IPS DF 19.7 (cell line): ENCODE data around the gene CTSV.
"Not testable (repeated sequence)": the region's sequence is repeated elsewhere in the genome, so short reads cannot be mapped to it uniquely, and the experiment has no call there.

Source experiments
- DNase-seq: peaks from one replicate; pipeline ENCODE4 v3.0.0-alpha.2; 2013; ENCODE audit warnings: low read depth, low spot score

Gene CTSV

DNA sequence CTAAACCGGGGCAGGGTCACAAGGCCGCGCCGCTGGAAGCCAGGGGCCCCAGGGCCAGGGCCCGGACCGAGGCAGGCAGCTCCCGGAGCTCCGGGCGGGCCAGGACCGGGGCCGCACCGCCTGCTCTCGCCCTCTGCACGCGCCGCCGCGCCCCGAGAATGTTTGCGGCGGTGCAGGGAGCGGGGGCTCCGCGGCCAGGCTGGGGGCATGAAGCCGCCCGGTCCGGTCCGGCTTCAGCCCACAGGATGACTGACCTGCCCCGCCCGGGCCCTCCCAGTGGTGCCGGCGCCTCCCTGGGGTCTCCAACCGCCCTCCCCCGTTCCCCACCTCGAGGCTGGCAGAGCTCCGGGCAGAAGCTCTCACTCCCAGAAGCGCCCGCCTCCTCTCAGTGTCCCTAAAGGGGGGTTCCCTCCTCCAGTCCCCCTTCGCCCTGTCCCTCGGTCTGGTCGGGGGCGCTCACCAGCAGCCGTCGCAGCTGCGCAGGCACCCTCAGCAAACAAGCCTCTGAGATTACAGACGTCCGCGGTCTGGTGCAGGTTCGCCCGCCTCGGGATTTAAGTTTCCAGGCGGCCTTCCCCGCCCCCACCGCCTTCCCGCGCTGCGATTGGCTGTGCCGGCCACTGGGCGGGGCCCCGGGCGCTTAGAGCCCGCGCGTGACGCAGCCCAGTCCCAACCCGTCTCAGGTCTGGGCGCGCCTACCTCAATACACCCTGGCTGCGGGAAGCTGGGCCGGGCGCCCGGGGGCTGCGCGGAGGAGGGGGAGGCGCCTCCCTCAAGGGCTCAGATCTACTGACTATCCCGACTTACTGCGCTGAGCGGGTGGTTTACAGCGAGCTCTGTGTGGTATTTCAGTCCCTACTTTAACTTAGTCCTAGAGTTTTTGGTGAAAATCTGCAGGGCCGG is at the start of gene CTSV:
TSS of gene CTSV (minus strand) at position 532 of the 903 bp plus-strand sequence. CDS start 1,099 bp downstream, outside the sequence.
- DNase-seq, result peak; percentile 64

DNA sequence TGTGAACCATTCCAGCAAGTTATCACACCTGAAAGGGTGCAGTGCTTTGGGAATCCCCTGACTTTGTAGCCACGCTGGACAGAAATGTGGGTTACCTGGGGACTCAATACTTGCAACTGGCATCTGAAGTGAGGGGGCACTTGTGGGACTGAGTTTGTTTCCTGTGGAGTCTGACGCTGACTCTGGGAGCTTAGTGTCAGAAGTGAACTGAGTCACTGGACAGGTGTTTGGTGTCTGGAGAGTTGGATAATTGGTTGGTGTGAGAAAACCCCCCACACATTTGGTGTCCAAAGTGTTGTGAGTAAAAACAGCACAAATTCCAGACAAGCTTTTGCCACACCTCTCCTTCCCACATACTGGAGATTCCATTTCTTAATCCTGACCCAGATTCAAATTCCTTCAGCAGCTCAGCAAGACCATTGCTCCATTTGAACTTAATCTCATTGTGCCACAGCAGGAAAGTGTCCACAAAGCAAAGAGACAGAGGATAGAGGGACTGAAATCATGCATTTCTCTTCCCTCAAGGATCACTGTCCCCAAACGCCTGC is 48.8 kb upstream of the CTSV start:
- not testable (repeated sequence) for DNase-seq

DNA sequence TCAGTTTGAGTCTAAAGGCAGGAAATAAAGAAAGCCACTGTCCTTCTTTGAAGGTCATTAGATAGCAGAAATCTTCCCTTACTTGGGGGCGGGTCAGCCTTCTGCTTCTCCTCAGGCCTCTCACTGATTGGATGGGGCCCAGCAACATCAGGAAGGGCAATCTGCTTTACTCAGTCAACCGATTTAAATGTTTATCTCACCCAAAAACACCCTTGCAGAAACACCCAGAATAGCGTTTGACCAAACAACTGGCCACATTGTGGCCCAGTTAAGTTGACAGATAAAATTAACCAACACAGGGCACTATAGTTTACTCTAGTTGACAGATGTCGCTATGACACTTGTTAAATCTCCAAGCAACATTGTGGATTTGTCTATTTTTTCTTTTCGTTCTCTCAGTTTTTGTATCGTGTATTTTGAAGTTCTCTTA is 45.6 kb upstream of the CTSV start:
- DNase-seq, result not testable (repeated sequence)

DNA sequence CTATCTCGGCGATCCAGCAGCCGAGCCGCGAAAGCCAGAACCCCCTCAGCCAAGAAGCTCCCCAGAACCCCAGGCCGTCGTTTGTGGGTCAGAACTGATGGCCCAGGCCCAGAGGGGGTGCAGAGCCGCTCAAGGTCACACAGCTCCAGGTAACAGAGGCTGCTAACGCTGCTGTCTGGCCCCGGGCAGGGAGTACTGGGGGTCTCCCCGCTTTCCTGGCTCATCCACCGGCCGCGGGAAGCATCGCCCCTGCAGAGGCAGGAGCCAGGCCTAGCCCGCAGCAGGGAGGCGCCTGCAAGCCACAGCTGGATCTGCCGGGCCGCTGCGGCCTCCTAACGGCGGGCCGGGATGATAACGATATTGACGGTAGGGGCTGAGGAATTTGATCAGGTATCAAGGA is 39.4 kb upstream of the CTSV start:
- DNase-seq, result no peak

DNA sequence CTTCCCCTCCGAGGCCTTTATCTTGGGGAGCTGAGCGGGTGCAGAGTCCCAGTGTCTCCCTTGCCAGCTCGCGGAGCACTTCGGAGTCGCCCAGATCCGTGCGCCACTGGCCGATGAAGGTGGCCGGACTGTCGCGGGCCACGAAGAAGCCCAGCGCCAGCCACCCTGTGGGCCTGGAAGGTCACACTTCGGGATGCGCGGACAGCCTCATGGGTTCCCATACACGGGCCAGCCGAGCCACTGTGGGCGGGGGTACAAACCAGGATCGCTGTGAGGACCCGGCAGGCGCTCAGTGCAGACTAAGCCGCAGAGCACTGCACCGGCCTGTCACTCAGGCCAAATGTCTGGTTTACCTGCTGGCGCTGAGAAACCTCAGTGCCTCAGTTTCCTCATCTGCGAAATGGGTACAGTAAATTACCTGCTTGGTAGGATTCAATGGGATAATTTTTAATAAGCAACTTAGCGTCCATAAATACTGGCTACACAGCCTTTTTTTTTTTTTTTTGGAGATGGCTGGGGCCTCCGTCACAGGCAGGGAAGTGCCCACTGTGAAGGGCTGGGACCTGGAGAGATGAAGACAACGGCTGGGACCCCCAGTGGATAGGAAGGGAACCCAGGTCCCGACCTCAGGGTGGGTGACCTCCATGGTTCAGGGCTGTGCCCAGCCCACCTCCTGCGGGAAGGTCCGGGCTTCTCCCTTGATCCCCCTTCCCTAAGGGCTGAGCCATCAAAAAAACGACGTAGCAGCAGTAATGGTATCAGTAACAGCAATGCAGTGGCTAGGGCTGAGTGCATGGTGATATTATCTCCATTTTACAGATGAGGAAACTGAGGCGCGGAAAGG is 38.7 kb upstream of the CTSV start:
- no peak for DNase-seq

DNA sequence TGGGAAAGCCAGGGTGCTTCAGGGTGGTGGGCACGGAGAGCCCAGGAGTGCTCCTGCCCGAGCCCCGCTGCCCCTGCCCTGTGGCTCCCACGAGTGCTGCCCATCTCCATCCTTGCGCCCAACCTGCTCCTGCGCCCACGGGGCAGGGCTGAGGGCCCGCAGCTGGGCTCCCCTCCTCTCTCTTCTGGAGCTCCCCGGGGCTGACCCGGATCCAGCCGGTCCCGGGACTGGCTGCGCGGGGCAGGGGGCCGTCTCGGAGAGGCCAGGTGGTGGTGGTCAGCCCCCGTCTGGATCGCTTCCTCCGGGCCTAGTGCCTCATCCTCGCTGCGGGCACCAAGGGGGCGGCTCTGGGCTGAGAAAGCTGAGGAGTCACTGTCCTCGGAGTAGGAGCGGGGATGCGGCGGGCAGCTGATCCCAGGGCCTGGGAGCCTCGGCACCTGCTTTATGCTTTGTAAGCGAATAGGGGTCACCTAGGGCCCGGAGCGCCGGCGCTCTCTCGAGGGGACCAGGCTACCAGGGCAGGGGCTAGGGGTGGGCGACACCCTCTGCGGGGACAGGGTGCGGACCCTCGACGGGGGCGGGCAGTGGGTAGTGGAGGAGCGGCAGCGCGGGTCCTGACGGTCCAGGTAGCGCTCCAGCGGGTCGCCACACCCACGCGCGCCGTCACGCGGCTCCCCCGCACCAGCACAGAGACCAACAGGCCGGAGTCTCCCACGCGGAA is 37.9 kb upstream of the CTSV start:
- DNase-seq, result not testable (repeated sequence)

DNA sequence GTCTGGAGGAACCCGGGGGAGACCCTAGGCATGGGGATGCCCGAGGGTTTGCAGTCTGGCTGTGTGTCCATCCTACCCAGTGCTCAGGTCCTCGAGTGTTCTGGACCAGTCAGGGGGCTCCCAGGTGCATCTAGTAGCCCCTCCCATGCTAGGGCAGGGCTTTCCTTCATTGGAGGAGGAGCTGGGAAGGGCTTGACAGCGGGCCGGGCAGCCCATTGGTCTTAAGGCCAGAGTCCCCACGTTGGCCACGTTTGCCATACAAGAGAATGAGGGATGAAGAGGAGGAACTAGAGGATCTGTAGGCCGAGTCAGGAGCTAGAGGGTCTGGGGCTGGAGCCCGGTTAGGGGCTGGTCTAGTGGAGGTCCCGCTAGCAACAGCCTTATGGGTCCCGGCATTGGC is 37.3 kb upstream of the CTSV start:
- DNase-seq, result no peak

DNA sequence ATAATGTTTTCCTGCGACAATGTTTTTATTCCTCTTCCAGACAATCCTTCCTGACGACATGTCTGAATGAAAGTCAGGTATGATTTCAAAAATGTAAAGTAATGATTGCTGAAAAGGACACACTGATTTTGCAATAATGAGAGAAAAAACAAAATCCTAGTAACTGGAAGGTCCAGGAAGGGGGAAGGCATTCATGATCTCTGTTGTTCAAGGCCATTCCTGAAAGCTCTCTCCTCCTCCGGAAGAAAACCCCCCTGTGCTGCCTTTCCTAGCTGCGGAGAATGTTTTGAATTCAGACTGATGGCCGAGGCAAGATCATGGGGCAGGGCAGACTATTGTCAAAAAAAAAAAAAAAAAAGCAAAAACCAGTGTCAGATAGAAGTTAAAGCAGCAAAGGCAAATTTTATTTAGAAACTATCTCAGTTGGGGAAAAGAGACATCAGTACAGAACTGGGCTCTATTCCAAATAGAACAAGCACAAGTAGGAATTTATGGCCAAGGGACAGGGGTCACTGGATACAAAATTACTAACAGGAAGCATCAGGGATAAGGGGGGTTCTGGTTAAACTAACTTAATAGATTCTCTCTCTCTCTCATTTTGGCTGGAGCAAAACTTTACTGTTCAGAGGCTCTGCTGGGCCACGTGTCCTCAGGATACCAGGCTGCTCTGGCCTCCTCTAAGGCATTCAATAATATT is 36.5 kb upstream of the CTSV start:
- DNase-seq, result no peak

DNA sequence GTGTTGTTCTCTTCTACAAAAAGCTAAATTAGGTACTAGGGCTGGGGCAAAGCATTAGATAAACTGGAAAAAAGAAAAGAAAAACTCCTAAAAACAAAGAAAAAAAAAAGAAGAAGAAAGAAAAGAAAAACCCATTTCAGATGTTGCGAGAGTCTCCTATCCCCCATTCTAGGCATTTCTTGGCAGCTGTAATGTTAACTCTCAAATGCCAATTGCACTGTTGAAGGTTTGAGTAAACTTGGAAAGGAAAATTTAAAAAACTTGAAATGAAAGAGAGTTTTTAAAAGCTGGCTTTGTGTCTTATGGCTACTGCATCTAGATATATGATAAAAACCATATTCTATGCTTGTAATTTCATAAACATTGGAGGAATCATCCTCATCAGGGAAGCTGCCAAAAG is 34.6 kb upstream of the CTSV start:
- DNase-seq, result no peak

DNA sequence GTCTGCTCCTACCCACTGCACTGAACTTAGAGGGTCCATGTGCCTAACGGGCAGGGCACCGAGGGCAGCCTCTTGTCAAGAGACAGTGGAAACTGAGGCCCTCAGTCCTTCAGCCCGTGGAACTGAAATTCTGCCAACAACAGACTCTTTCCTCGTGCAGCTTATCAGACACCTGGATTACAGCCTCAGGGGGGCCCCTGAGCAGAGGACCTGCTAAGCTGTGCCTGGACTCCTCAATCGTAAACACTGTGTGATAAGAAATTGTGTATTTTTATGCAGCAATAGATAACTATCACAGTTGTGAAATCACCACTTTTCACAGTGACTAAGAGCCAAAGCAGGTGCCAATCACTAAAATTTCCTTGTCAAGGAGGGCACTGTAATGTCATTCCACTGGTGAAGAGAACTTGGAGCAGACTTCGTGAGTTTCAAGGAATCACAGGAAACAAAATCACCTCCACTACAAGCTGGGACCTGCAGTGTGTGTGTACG is 33.4 kb upstream of the CTSV start:
- no peak for DNase-seq

DNA sequence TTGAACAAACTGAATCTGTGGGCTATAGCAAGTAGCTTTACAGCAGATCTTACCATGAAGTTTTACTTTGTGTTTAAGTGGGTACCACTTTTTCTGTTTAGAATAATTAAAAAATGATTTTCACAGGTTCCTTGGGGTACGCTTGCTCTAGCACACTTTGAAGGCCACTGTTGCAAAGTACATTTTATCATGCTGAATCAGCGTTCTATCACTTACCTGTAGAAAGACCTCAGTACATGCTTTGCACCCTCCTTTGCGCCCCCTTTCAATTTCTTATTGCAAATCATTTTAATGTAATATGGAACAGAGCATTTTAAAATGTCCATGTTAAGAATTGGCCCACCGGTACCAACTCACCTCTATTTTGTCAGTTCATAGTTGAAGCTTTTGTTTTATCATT is 31.4 kb upstream of the CTSV start:
- not testable (repeated sequence) for DNase-seq

DNA sequence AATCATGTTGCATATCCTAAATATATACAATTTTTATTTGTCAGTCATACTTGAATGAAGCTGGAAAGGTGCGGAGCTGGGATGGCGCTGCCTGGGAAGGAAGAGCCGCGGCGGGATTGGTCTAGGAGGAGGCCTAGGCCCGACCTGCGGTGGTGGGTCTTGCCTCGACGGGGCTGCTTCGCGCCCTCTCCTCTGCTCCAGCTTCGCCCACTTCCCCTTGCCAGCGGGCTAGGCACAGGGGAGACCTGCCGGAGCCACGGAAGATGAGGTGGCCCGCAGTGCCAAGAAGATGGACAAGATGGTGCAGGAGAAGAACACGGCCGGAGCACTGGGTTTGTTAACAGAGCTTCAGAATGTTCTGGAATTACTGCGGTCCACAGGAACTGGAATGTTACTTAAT is 28.5 kb upstream of the CTSV start:
- DNase-seq, result no peak

DNA sequence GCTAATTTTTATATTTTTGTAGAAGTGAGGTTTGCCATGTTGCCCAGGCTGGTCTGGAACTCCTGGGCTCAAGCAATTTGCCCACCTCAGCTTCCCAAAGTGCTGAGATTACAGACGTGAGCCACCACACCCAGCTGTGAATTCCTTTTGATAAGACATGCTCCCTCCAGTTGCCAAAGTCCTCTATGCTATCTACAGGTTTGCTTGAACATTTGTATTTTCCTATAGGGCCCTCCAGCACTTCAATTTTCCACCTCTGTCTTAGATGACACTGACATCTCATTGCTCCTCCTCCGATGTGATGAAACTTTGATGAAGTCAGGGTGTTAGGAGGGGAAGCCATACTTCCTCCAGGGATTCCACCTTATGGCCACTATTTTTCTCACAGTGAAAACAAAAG is 25.2 kb upstream of the CTSV start:
- DNase-seq, result no peak

DNA sequence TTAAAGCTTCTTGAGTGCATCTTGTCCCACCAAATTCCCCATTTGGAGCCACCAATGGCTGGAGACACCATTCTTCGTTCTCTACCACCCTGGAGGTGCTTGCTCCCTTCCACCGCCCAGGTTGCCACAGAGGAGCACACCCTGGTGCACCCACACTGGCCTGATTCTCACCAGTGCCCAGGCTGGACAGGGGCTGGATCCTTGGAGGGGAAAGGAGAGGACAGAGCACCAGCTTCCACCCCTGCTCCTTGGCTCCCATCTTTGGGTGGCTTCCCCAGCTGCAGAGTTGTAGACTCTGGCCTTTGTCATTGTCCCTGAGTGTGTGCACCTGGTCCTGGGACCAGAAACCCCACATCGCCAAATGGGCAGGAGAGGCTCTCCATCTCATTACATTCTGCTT is 21.9 kb upstream of the CTSV start:
- no peak for DNase-seq

DNA sequence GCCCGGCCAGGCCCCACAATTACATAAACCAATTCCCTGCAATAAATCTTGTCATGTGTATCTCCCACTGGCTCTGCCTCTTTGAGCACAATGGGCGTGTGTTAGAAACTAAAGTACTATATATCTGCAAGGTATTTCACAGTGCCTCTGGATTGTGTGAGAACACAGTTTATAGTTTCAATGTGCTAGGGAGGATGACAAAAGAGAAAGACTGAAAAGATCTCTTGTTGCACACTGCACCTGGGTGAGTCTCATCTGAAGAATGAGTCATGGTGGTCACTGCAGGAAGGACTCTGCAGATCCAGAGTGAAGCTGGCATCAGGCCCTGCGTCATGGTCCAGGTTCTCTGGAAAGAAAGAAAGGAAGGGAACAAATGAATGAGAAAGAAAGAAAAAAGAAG is 20.7 kb upstream of the CTSV start:
- no peak for DNase-seq

DNA sequence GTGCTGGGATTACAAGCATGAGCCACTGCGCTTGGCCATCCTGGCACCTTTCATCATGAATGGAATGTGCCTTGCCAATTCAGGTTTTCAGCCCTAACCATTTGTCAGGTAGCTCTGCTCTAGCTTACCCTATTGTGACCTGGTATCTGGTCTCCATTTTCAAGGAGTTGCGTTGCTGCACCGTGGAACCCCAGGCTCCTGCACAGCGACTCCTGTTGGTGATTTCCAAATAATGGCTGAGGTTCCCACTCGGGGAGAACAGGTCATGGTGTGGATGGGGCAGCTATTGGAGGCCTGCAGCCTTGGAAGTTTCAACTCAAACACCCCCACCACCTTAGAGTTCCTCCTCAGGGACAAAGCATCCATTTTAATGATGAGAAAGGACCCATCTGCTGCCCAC is 18.7 kb upstream of the CTSV start:
- DNase-seq, result no peak

DNA sequence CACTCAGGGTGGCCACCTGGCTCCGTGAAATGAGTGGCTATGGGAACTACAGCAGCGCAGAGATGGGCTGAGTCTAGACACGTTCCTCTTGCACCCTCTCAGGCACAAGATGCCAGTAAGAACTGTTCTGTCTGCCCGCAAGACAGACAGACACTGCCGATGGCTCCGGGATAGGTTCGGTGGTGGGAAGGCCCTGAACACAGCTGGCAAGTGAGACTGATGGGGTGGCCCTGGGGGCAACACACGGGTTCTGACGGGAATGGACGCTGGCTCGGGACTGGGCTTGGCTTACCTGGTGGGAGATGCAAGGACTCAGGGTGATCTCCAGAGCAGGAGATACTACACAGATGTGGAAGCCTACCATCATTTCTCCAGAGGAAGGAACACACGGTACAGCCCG is 16.9 kb upstream of the CTSV start:
- DNase-seq, result not testable (repeated sequence)

DNA sequence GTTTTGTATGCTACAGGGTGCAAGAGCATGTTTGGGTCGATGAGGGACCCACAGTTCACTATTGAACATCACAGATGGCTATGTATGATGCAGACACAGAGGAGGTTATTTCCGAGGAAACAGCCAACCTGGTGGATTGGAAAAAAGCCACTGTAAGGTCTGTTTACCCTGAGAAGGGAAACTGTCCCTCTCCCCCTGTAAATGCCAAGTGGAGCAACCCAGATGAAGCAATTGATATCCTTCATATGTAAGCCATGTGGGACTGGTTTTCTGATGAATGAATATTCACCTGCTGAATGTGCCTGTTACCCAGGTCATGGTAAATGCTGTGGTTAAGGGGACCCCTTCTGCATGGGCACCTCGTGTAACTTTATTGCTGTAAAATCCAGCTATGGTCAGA is 14.8 kb upstream of the CTSV start:
- no peak for DNase-seq

DNA sequence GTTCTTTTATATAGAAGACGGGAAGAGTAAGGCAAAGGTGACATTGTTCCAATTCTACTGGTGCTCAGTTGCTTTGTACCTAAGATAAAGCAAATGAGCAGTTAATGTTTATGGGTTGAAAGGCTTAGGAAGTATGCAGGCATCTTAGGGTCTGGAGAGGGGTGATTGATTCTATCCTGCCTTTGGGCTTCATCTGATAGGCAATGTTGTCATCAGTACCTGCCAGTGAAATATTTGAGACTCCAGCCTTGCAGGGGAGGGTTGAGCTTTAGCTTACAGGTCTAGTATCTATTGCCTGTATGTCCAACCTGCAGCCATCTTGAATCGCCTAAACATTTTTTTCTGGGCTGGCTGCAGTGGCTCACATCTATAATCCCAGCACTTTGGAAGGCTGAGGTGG is 13.8 kb upstream of the CTSV start:
- no peak for DNase-seq

DNA sequence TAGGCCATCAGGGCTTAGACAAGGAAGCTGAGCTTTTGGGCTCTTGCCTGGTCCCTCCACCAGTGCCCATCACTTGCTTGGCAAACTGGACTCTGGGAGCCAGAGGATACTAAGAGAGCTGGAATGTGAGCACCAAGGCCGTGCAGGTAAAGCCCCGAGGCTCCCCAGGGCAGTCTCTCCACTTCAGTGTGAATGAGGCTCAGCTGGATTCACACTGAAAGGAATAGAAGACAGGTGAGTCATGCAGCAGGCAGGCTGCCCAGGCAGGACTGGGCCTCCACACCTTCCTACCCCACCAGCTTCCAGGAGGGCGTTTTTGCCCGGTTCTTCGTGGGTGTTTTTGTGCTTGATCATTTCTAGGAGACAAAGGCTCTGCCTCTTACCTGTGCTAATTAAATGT is 7.3 kb upstream of the CTSV start:
- DNase-seq, result peak; percentile 75

DNA sequence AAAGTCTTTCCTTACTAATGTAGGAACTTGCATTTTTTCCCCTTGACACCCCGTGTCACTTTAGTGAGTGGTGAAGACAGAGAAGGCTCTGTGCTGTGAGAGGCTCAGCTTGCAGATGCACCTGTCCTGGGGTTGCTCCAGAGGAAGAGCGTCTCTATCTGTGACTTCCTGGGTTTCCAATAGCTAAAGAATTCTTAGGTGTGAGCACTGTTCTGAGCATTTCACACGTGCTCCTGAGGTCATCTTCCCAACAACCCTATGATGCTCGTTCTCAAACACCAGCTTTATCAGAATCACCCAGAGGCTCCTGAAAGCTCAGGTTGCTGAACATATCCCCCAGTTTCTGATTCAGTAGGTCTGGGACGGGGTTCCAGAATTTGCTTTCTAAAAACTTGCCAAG is 6.4 kb upstream of the CTSV start:
- no peak for DNase-seq
